Memory B cell (primary cell): ENCODE data around the gene TEX38.
"Not testable (repeated sequence)": the region's sequence is repeated elsewhere in the genome, so short reads cannot be mapped to it uniquely, and the experiment has no call there.

Source experiments
- ATAC-seq: fragments of 150-1000 bp; cut with Tn5 transposase; 2 replicates; pipeline ENCODE4 v1.10.0; 2021; ENCODE audit warnings: low read depth, mild to moderate bottlenecking, moderate library complexity
- DNase-seq, 2 donors: peaks; one replicate each; pipeline ENCODE4 v3.0.0; 2022; ENCODE audit warnings: low spot score in 2 of 2
- H3K27ac Mint-ChIP-seq: one replicate; pipeline ENCODE4 v1.8.0; 2022; ENCODE audit warnings: mild to moderate bottlenecking, moderate library complexity, mixed read lengths
- H3K27me3 Mint-ChIP-seq: one replicate; pipeline ENCODE4 v1.8.0; 2022; ENCODE audit warnings: mixed read lengths
- H3K36me3 Mint-ChIP-seq: one replicate; pipeline ENCODE4 v1.8.0; 2022; ENCODE audit warnings: mild to moderate bottlenecking, mixed read lengths
- H3K4me1 Mint-ChIP-seq: one replicate; pipeline ENCODE4 v1.8.0; 2022; ENCODE audit warnings: mixed read lengths
- H3K4me3 Mint-ChIP-seq: one replicate; pipeline ENCODE4 v1.8.0; 2022; ENCODE audit warnings: mild to moderate bottlenecking, moderate library complexity, mixed read lengths
- H3K9me3 Mint-ChIP-seq: one replicate; pipeline ENCODE4 v1.8.0; 2022; ENCODE audit warnings: mixed read lengths

The TEX38 gene

DNA sequence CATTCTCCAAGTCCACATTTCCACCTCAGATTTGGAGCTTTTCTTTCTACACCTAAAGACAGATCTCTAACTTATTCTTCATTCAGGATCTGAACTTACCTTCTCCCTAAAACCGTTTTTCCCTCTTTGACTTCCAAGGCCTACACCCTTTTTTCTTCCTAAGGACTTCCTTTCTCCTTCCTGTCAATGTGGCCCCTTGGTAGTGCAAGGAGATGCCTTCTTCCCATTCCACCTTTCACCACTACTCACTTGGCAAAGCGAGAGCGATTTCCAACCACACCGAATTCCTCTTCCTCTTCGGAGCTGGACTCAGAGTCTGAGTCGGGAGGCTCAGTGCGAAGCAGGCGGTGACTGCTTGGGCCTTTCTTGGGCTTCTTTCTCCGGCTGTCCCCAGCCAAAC is 46.0 kb downstream of the TEX38 start:
- H3K4me3 Mint-ChIP-seq = peak overlapping the region; percentile 92
- ATAC-seq = no peak
- H3K9me3 Mint-ChIP-seq = no peaks in the 10 kb centered on the region
- DNase-seq = no peak
- no peaks in the 10 kb centered on the region for H3K27me3 Mint-ChIP-seq
- peaks cover 32% of the 10 kb centered on the region for H3K4me1 Mint-ChIP-seq
- H3K27ac Mint-ChIP-seq = peak overlapping the region; percentile 87
- H3K36me3 Mint-ChIP-seq = peaks cover 9% of the 10 kb centered on the region

DNA sequence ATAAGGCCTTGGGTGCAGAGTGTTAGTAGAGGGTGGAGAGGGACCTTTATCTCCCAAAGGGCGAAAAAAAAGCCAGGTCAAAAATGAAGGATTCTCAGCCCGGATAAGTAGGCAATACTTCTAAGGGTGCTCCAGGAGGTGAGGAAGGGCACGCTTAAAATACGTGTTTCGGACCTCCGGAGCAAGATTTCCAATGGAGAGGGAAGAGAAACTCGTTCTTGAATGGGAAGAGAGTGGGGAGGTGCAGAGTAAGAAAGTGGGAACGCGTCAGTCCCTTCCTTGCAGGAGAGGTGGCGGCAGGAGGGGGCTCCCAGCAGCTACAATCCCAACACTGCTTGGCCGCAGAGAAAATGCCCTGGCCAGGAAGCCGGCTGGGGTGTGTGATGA is 46.7 kb downstream of the TEX38 start:
- peaks cover 9% of the 10 kb centered on the region for H3K36me3 Mint-ChIP-seq
- peaks cover 32% of the 10 kb centered on the region for H3K4me1 Mint-ChIP-seq
- DNase-seq (no peak), ATAC-seq (no peak)
- H3K4me3 Mint-ChIP-seq = peak overlapping the region; percentile 92
- no peaks in the 10 kb centered on the region for H3K27me3 Mint-ChIP-seq
- peak overlapping the region; percentile 87 for H3K27ac Mint-ChIP-seq
- no peaks in the 10 kb centered on the region for H3K9me3 Mint-ChIP-seq

GRCh38 chr1:46718727-46719622 is 47.3 kb downstream of the TEX38 start, which contains the start of gene EFCAB14:
TSS of gene EFCAB14 (minus strand) at chr1:46719114. CDS start at chr1:46718087, 1,027 bp downstream.
- peak; percentile 99 to 100 for DNase-seq
- Mint-ChIP-seq H3K27me3 (no peaks in the 10 kb centered on the region), H3K4me3 (peak within 1 kb of the TSS; percentile 92), H3K9me3 (no peaks in the 10 kb centered on the region), H3K4me1 (peaks cover 32% of the 10 kb centered on the region), H3K36me3 (peaks cover 9% of the 10 kb centered on the region), H3K27ac (peak within 1 kb of the TSS; percentile 87)
- ATAC-seq = peak; percentile 96

- no peaks in the 10 kb centered on the region for H3K27me3 Mint-ChIP-seq
- H3K27ac Mint-ChIP-seq = peak overlapping the region; percentile 87
- peaks cover 32% of the 10 kb centered on the region for H3K4me1 Mint-ChIP-seq
- ATAC-seq (no peak), DNase-seq (no peak)
- H3K9me3 Mint-ChIP-seq = no peaks in the 10 kb centered on the region
- H3K4me3 Mint-ChIP-seq = peak overlapping the region; percentile 92
- H3K36me3 Mint-ChIP-seq = peaks cover 9% of the 10 kb centered on the region
These were observed 48.0 kb downstream of the TEX38 start for GRCh38 chr1:46719689-46720088.

GRCh38 chr1:46720319-46720718 is 48.7 kb downstream of the TEX38 start:
- H3K4me3 Mint-ChIP-seq, H3K36me3 Mint-ChIP-seq, DNase-seq, H3K27ac Mint-ChIP-seq, H3K9me3 Mint-ChIP-seq, H3K27me3 Mint-ChIP-seq, ATAC-seq: not testable (repeated sequence)
- peaks cover 33% of the 10 kb centered on the region for H3K4me1 Mint-ChIP-seq

GRCh38 chr1:46721204-46721603 is 49.5 kb downstream of the TEX38 start:
- ATAC-seq (no peak), DNase-seq (no peak)
- no peaks in the 10 kb centered on the region for H3K9me3 Mint-ChIP-seq
- peaks cover 5% of the 10 kb centered on the region for H3K36me3 Mint-ChIP-seq
- peaks cover 6% of the 10 kb centered on the region for H3K27me3 Mint-ChIP-seq
- no peak overlapping the region for H3K27ac Mint-ChIP-seq
- H3K4me3 Mint-ChIP-seq = no peak overlapping the region
- peaks cover 30% of the 10 kb centered on the region for H3K4me1 Mint-ChIP-seq

- peaks cover 5% of the 10 kb centered on the region for H3K36me3 Mint-ChIP-seq
- H3K27ac Mint-ChIP-seq = no peak overlapping the region
- H3K27me3 Mint-ChIP-seq = peaks cover 6% of the 10 kb centered on the region
- H3K4me3 Mint-ChIP-seq = no peak overlapping the region
- ATAC-seq (no peak), DNase-seq (no peak)
- H3K4me1 Mint-ChIP-seq = peaks cover 25% of the 10 kb centered on the region
- peaks cover 2% of the 10 kb centered on the region for H3K9me3 Mint-ChIP-seq
These were observed 50.1 kb downstream of the TEX38 start for GRCh38 chr1:46721686-46722205.
